GM18519 (cell line): ENCODE measurements around the gene ALG6.

Source experiments
- ATAC-seq: cut with Tn5 transposase; IDR thresholded peaks from one replicate; pipeline ENCODE4 v1.9.1; 2021; ENCODE audit warnings: mild to moderate bottlenecking, moderate library complexity; ENCODE audit not compliant: unreplicated experiment, low FRiP score

The ALG6 gene

DNA sequence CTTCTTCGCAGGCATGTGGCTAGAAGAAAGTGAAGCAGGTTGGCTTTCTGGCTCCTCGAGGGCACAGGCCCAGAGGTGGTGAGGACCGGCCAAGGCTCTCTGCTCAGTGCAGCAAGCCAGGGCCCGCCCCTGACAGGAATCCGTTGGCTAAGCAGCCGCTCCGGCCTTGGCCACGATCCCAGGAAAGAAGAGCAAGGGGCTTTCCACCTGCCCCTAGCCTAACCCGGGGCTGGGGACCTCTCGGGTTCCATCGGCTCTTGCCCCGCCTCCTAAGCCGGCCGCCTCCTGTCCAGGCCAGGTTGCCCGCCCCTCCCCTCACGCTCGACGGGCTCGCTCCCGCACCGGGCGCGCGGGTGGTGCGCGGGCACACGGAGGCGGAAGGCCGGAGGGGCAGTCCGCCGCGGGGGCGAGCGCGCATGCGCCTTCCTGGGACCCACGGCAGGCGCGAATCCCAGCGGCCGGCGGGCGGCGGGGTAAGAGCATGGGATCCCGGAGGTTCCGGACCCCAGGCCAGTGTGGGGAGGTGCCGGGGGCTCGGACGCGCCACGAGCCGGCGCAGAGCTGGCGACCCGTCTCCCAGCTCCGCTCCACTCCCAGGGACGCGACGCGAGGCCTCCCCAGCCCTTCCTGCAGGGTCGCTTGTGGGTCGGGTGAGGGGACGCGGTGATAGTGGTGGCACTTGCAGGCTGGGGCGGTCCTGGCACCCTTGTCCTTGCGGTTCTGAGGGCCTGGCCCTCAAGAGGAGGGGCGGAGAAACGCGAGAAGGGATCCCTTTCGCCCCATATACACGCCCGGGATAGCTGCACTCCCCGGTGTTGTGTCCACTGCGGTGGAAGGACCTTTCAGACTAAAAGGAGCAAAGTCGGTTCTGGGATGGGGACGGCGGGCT, at the start of gene ALG6:
Gene ALG6, plus strand, starts transcription at position 413 of the 889 bp plus-strand sequence. CDS start 3,351 bp downstream, outside the sequence.
- peak; percentile 84 for ATAC-seq

DNA sequence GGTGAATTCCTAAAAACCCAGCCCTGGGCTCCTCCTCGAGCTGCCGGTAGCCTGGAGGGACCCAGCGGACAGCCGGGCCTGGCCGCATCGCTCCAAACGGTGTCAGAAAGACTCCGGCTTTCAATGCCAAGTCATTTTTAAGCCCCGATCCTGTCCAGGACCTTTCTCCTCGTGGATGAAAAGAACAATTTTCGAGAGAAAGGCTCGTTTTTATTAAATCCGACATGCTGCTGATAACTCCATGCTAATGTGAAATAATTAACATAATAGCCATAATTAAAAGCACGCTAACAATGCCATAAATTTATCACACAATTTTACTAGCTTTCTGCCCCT, 49.6 kb upstream of the ALG6 start:
- ATAC-seq = no peak

DNA sequence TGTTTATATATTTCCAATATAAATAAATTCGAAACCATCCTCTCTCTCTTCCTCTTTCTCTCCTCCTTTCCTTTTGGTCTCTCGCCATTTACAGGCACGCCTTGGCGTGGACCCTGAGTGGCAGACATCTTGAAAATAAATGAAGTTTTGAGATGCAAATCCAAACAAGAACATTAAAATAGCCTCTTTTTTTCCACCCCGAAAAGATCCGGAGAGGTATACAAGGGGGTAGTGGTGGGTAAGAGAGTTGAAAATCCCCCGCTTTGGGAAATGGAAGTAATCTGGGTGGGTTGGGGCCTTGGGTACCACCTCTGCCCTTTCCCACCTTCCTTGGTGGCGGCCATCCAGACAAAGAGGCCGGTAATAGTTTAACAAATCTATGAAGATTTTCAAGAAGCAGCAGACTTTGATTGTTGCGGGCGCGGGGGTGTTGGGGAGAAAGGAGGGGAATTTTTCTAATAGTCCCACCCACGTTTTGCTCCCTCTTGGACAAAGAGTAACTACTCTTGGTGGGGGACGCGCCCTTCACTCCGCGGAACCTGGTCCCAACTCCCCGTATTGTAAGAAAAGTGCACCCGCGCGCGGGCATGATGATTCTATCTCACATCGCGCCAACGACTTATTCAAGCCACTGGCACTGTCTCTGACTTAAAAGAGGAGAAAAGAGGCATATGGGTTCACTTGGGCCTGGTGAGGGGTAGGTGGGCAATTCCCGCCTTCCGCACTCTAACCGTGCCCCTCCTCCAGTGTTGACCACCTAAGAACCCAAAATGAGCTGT, 49.0 kb upstream of the ALG6 start:
- ATAC-seq = no peak

DNA sequence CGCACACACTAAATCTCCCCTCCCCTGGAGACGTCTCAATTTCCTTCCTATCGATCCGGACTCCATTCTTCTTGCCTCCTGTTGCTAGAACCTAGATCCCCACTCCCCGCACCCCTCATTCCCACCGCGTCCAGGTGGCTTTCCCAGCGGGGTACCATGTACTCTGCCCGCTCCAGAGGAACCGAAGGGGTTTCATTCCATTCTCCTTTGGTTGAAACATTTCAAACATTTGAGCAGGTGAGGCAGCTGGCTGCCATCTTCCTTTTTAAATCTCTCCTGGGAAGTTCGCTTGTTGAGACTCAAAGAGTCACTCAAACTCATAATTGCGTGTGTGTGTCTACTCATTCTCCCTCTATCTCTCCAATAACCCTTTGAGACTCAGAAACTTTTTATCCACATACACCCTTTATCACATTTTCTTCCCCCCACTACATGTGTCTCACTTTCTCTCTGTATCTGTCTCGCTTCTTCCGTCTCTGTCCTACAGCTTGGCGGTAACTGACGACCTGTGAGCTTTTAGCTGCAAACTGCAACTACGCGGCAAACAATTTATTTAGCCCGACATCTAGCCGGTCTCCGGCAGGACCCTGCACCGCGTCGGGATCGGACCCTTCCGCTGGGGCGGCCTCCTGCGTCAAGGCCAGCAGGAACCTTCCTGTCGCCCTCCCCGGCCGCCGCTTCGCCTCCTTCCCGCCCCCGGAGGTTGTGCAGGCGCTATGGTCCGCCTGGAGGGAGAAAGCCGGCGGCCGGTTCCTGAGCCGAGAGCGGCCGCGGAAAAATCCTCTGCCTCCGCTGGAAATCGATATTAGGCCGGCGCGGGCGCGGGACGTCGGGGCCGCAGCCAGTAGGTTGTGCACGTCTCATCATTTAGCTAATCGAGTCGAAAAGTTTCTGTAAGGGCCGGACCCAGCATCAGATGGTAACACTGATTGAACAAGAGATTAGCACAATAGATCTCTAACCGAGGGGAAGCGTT, 48.1 kb upstream of the ALG6 start:
- no peak for ATAC-seq

DNA sequence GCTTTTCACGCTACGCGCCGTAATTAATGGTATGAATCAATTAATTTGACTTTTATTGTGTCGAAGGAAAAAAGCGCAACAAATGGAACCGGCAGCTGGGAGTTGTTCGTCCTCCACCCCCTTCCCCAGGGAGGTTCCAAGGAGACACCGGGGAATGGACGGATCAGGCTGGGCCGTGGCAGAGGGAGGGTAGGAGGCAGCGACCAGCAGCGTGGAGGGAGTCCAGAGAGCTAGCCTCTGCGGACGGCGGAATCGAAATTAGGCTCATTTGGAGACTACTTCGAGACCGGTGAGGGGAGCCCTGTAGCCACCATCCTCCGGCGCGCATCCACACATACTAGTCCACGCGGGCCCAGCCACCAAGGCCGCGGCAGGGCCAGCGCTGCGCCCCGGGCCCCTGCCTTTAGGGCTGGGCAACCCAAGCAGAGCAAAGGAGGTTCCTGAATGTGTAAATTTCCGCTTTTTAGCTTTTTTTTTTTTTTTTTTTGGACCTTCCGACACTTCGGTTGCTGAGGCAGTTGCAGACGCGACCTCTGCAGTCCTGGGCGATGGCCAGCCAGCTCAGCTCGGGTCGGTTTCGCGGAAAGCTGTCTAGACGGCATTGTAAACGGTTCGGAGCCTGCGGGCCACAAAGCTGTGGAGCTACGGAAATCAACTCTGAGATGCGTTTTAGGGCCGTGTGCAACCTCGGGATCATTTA, 47.3 kb upstream of the ALG6 start:
- no peak for ATAC-seq

DNA sequence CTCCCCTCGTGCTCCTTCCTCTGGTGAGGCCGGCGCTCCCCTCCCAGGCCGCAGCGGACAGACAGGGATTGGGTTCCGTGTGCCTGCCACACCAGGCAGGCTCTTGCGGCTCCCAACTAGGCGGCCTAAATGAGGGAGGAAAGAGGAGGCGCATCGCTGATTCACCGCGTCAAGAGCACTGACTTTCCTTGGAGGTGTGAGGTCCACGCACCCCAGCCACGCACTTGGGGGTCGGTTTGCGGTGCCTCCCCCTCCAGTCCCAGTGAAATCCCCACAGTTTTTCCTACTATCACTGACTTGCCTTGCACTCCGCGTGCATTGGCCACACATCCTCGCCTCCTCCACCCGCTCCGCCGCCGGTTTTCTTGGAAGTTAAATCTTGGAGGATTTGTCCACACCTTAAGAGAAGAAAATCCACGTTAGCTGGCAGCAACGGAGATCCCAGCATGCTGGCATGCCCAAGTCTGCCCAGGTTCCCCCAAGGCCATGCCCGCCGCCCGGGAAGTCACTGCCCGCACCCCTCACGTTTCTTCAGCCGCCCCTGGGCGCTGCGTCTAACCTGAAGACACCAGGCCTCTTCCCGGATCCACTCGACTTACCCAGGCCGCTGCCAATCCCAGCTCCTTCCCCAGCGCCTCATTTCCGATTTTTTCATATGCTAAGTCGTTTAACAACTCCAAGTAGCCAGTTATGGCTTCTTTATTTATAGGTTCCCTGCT, 46.2 kb upstream of the ALG6 start:
- no peak for ATAC-seq

DNA sequence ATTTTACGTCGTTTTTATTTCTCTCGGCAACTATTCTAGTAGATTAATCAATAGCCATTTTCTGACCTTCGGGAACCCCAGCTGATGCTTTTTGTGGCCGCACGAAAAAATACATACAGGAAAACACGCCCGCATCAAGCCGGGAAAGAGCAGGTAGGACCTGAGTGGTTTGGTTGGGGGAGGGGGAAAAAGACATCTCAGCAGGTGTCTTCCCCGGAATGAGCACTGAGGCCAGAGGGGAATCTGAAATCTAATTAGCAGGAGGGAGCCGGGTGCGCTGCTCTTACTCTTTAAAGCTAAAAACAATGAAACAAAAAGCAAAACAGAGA, 45.7 kb upstream of the ALG6 start:
- no peak for ATAC-seq

DNA sequence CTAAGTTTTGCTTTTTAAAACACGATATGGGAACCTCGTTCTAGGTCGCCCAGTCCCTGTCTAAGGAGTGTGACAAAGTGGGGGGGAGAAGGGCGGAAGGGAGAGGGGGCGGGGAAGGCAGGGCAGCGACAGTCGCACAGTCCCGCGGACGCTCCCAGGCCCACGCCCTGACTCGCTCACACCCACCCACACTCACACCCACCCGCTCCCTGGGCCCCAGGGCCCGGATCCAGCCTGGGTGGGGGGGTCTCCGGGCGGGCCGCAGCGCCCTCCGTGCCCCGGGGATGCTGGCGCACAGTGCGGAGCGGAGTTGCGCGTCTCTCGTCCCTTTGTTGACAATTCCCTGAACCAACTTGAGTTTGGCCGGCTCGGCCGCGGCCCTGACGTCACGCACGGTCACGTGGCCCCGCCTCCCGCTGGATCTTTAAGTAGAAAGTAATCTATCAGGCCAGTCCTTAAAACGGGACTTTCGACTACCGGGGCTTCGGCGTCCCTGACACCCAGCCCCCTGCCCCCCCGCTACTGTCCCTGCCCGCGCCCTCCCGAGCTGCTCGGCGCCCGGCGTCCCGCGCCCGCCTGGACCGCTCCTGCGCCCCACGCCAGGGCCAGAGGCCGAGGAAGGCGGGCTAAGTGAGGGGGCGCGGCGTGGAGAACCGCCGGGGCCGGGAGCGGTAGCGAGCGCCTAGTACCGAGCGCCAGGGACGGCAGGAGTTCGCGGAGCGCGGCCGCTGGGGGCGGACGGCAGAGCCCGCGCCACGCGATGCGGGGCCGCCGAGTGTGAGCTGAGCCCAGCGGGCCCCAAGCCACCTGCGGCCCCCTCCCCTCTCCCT, 45.1 kb upstream of the ALG6 start, which contains the start of gene FOXD3:
Gene FOXD3, plus strand, starts transcription at position 454 of the 830 bp plus-strand sequence. CDS start 492 bp downstream, outside the sequence.
- ATAC-seq = peak; percentile 38

DNA sequence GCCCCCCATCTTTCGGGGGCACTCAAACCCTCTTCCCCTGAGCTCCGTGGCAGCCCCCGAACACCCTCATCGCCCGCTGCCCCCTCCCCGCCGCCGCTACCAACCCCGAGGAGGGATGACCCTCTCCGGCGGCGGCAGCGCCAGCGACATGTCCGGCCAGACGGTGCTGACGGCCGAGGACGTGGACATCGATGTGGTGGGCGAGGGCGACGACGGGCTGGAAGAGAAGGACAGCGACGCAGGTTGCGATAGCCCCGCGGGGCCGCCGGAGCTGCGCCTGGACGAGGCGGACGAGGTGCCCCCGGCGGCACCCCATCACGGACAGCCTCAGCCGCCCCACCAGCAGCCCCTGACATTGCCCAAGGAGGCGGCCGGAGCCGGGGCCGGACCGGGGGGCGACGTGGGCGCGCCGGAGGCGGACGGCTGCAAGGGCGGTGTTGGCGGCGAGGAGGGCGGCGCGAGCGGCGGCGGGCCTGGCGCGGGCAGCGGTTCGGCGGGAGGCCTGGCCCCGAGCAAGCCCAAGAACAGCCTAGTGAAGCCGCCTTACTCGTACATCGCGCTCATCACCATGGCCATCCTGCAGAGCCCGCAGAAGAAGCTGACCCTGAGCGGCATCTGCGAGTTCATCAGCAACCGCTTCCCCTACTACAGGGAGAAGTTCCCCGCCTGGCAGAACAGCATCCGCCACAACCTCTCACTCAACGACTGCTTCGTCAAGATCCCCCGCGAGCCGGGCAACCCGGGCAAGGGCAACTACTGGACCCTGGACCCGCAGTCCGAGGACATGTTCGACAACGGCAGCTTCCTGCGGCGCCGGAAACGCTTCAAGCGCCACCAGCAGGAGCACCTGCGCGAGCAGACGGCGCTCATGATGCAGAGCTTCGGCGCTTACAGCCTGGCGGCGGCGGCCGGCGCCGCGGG, 44.2 kb upstream of the ALG6 start:
- ATAC-seq = no peak

DNA sequence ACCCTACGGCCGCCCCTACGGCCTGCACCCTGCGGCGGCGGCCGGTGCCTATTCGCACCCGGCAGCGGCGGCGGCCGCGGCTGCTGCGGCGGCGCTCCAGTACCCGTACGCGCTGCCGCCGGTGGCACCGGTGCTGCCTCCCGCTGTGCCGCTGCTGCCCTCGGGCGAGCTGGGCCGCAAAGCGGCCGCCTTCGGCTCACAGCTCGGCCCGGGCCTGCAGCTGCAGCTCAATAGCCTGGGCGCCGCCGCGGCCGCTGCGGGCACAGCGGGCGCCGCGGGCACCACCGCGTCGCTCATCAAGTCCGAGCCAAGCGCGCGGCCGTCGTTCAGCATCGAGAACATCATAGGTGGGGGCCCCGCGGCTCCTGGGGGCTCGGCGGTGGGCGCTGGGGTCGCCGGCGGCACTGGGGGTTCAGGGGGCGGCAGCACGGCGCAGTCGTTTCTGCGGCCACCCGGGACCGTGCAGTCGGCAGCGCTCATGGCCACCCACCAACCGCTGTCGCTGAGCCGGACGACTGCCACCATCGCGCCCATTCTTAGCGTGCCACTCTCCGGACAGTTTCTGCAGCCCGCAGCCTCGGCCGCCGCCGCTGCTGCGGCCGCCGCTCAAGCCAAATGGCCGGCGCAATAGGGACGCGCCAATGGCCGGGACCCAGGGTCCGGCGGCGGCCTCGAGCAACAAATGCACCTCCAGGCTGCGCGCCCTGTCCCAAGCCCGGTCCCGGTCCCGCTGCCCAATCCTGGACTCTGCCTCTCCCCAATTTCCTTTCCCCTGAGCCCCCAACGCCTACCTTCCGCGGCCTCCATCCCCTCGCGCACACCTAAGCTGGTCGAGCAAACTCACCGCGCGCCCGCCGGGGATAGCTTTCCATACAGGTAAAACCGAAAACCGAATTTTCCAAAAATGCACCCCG, 43.3 kb upstream of the ALG6 start:
- ATAC-seq = no peak

DNA sequence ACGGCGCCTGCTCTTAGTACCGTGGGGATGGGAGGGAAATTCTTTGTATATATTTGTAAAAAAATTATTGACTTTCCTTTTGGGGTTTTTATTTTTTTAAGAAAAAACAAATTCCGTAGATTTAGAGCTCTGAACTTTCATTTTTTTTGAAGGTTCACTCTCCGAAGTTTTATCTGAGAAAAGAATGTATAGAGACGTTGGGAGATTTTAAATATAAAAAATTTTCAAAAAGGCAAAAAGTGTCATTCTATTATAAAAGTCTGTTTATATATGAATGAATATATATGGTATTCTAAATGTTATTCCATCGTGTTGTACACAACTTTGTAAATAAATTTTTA, 42.7 kb upstream of the ALG6 start:
- ATAC-seq = no peak

DNA sequence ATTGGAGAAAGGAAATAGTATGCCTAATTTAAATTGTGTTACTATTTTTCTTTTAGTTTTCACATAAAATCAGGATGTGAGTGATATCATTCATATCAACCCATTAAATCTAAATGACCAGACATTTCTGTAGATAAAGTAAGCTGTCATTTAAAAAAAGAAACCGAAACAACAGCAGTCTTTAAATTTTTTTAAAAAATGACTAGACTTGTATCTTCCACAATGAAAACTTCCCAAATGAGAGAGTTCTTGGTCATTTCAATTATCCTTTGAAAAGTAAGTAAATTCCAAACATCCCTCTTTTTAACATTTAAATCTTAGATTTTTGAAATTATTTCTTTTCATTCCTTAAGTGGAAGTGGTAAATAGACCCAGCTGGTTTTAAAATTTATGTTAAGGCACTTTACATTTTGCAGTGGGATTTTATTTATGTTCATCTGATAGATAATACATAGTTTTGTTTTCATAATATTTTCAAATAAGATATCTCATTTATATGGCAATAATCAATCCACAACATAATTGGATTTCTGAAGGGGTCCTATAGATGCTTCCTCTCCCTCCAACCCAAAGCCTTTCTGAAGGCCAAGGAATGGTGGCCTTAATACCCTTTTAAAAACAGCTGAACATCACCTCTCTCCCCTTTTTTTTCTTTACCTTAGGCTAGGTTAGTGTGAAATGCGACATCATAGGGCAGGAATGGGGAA, 42.0 kb upstream of the ALG6 start:
- ATAC-seq = no peak

DNA sequence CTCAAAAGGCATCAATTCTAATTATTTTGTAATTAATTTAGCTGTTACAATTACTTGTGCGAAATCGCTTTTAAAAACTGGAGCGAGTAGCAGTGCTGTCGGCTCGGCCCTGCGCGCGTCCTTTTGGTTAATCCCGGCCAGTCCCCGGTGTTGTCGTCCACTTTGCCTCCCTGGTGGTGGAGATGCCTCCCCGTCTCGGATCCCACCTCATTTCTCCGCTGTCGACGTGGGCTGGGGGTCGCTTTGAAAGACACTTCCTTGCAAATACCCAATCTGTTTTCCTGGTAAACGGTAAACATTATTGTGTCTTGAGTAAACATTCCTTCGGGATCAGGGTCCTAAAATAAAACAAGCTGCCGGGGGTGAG, 41.3 kb upstream of the ALG6 start:
- ATAC-seq = no peak

DNA sequence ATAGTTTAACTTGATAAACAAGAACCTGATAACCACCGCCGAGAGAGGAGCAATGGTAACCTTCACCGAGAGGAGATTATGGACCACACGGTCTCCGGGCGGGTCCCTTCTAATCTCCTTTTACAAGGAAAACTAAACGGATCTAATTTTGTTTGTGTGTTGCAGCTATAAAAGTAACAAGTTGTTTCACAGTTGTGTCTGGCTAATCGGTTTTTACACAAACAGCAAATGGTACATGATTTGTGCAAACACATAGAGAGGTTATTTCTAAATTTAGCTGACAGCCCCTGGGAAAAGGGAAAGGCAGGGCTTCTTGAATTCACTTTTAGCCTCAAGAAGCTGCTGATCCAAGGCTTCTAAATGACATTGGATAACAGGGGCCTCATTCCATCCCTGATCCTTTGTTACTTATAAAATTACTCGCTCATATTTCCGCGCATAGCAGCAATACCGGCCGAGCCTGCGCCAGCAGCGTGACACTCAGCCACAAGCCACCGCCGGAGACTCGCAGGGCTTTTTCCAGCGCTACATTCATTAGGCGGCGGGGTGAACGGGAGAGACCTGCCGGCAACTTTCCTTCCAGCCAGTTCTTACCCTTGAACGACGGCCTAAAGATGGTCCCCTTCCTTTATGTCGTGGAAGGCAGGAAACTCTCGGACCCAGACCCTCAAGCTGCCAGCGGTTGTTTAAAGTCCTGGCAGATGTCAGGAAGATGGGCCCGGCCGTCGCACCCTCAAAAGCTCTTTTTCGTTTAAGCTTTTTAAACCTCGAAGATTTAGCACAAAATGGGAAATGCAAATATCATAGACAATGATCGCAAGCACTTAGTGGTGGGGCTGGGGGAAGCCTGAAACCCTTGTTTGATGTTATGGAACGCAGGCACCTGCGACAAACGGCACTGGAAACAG, 40.7 kb upstream of the ALG6 start:
- no peak for ATAC-seq

DNA sequence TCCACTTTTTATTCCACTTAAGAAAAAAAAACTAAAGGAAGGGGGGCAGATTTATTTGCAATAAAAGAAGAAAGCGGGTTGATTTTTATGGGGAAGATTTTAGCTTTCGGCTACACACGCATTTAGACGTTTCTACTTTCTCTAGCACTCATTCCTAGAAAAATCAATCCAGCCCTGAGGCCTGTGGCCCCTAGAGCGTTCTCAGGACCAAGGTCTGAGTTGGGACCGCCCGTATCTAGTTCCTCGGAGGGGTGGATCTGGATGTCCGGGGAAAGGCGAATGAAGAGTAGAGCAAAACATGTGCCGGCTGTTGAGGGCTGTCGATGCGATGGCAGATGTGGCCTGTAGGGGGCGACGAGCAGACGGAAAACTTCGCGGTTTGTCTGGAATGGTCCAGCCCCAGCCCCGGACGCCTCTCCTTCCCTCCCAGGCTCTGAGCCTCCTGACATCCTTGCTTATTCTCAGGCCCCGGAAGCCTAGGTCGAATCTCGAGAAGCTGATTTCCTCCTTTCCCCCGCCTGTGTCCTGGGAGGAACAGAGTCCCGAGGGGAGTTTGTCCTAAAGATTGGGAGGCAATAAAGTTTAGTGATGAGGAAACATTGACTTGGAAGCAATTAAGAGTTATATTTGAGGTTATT, 39.9 kb upstream of the ALG6 start:
- no peak for ATAC-seq
